ENCODE measurements around the gene SGF29. TPM values are rescaled to one million over a fixed set of nuclear protein-coding genes. Genes with fewer than 3 reads are reported as not detected.

Gene SGF29
- total and polyA plus RNA-seq, 4 donors, result 17.8 to 46.6 (median 24.4) TPM

DNA sequence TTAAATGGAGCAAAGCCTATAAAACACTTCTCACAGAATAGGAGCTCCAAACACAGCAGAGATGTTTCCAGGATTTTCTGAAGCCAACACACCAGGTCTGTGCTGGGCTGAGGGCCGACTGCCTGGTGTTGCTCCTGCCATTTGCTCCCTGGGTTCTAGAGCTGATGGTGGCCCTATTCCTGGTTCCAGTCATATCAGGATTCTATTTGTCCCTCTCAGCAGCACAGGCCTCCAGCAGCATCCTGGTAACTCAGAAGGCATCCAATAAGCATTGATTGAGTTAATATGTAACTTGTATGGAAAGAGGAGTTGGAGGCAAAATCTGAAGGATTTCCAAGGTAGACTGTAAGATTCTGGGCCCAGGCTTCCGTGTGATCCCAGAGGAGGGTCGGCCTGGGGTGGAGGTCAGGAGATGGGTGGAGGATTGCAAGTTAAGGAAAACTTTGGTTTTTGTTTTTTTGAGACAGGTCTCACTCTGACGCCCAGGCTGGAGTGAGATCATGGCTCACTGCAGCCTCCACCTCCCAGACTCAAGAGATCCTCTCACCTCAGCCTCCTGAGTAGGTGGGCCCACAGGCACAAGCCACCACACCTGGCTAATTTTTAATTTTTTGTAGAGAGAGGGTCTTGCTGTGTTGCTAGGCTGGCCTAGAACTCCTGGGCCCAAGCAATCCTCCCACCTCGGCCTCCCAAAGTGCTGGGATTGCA lies 20.6 kb upstream of the SGF29 start:
- no peak overlapping the region for H3K9ac ChIP-seq (ENCODE audit: insufficient read depth in 1 of 2, low read length in 2 of 2)
- H3K4me1 ChIP-seq (ENCODE audit: control insufficient read depth in 5 of 5, insufficient read depth in 5 of 5, low read length in 5 of 5), result peaks cover 2 to 17% (median 4%) of the 10 kb centered on the region in 5 donors
- no peaks in the 10 kb centered on the region for H3K27me3 ChIP-seq (ENCODE audit: control insufficient read depth in 3 of 3, insufficient read depth in 3 of 3, low read length in 2 of 3)
- TF ChIP-seq, protein P1, sequence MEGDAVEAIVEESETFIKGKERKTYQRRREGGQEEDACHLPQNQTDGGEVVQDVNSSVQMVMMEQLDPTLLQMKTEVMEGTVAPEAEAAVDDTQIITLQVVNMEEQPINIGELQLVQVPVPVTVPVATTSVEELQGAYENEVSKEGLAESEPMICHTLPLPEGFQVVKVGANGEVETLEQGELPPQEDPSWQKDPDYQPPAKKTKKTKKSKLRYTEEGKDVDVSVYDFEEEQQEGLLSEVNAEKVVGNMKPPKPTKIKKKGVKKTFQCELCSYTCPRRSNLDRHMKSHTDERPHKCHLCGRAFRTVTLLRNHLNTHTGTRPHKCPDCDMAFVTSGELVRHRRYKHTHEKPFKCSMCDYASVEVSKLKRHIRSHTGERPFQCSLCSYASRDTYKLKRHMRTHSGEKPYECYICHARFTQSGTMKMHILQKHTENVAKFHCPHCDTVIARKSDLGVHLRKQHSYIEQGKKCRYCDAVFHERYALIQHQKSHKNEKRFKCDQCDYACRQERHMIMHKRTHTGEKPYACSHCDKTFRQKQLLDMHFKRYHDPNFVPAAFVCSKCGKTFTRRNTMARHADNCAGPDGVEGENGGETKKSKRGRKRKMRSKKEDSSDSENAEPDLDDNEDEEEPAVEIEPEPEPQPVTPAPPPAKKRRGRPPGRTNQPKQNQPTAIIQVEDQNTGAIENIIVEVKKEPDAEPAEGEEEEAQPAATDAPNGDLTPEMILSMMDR (IDR thresholded peaks at IDR 0.05; ENCODE audit: control extremely low read depth, extremely low read depth), result no peak
- H3K4me3 ChIP-seq, result no peak overlapping the region
- H3K36me3 ChIP-seq (ENCODE audit: control insufficient read depth in 4 of 4, insufficient read depth in 4 of 4, low read length in 4 of 4), result peaks cover 0 to 5% (median 0%) of the 10 kb centered on the region in 4 donors
- peak overlapping the region; percentile 41 to 85 for H3K27ac ChIP-seq (ENCODE audit: low read depth in 1 of 2, low read length in 1 of 2)
- ATAC-seq (ENCODE audit: insufficient read depth, low FRiP score) (no peak), DNase-seq (no peak)
- no peaks in the 10 kb centered on the region for H3K9me3 ChIP-seq (ENCODE audit: control insufficient read depth in 4 of 4, insufficient read depth in 3 of 4, low read length in 3 of 4)
- WGBS, 2 donors, result 91 to 92% methylated on average over 5 of the region's 5 CpGs

DNA sequence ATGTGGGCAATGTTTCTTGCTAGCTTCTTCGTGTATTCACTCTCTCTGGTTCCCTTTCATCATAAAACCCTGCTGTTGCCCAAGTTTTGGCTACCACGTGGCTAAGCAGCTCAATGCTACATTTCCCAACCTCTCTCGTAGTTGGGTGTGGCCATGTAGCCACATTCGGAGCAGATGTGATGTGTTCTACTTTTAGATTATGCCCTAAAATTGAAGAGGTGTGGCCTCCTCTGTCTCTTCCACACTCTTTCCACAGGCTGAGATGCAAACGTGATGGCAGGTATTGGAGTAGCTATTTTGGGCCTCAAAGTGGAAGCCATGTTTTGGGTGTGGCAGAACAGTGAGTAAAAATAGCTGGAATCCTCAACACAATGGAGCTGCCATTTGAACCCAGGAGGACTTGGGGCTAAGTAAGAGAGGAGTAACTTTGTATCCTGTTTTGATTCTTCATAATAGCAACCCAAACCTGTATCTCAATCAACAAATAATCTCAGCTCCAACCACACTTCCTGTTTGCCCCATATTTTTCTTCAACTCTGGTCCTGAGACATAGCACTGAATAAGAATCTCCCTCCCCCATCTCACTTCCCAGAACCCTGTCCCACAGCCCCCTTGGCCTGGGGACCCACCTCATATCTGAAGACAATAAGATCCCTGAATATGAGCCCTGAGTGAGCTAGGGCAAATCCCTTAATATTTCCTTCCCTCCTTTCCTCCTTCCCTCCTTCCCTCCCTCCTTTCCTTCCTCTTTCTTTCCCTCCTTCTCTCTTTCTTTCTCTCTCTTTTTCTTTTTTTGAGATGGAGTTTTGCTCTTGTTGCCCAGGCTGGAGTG lies 19.0 kb upstream of the SGF29 start:
- ATAC-seq (ENCODE audit: insufficient read depth, low FRiP score) (no peak), DNase-seq (no peak)
- TF ChIP-seq, protein P1 (IDR thresholded peaks at IDR 0.05; ENCODE audit: control extremely low read depth, extremely low read depth), result no peak
- H3K27ac ChIP-seq (ENCODE audit: low read depth in 1 of 2, low read length in 1 of 2), result peak overlapping the region in 1 of 2 donors; percentile 69
- no peak overlapping the region for H3K9ac ChIP-seq (ENCODE audit: insufficient read depth in 1 of 2, low read length in 2 of 2)
- 31 to 38% methylated on average over 5 of the region's 5 CpGs for WGBS, 2 donors
- H3K4me3 ChIP-seq, result no peak overlapping the region
- no peaks in the 10 kb centered on the region for H3K27me3 ChIP-seq (ENCODE audit: control insufficient read depth in 3 of 3, insufficient read depth in 3 of 3, low read length in 2 of 3)
- H3K9me3 ChIP-seq (ENCODE audit: control insufficient read depth in 4 of 4, insufficient read depth in 3 of 4, low read length in 3 of 4), result peaks cover 0 to 3% (median 0%) of the 10 kb centered on the region in 4 donors
- H3K36me3 ChIP-seq (ENCODE audit: control insufficient read depth in 4 of 4, insufficient read depth in 4 of 4, low read length in 4 of 4), result peaks cover 0 to 5% (median 0%) of the 10 kb centered on the region in 4 donors
- H3K4me1 ChIP-seq (ENCODE audit: control insufficient read depth in 5 of 5, insufficient read depth in 5 of 5, low read length in 5 of 5), result peaks cover 3 to 19% (median 6%) of the 10 kb centered on the region in 5 donors

DNA sequence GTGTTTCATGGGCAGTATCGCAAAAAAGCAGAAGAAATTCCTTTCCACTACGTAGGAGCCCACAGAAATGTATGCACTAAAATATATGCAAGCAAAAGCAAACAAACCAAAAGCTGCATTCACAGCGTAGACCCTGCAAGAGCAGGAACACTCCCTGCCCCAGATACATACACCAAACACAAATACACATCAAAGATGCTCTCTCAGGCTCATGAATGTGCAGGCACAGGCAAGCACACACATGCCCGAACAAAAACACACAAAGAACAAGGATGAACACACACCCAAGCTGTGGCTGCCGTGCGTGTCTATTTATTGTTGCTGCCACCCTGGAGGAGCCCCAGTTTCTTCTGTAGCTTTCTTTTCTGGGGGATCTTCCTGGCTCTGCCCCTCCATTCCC lies 16.6 kb upstream of the SGF29 start:
- H3K27me3 ChIP-seq (ENCODE audit: control insufficient read depth in 3 of 3, insufficient read depth in 3 of 3, low read length in 2 of 3), result no peaks in the 10 kb centered on the region
- TF ChIP-seq, protein P1 (IDR thresholded peaks at IDR 0.05; ENCODE audit: control extremely low read depth, extremely low read depth), result no peak
- peaks cover 3 to 19% (median 6%) of the 10 kb centered on the region in 5 donors for H3K4me1 ChIP-seq (ENCODE audit: control insufficient read depth in 5 of 5, insufficient read depth in 5 of 5, low read length in 5 of 5)
- ATAC-seq (ENCODE audit: insufficient read depth, low FRiP score), result no peak
- WGBS, 2 donors, result 67 to 87% methylated on average over 6 of the region's 6 CpGs
- no peak overlapping the region for H3K9ac ChIP-seq (ENCODE audit: insufficient read depth in 1 of 2, low read length in 2 of 2)
- H3K27ac ChIP-seq (ENCODE audit: low read depth in 1 of 2, low read length in 1 of 2), result peak overlapping the region in 1 of 2 donors; percentile 61
- peaks cover 0 to 3% (median 0%) of the 10 kb centered on the region in 4 donors for H3K9me3 ChIP-seq (ENCODE audit: control insufficient read depth in 4 of 4, insufficient read depth in 3 of 4, low read length in 3 of 4)
- peak in 1 of 3 donors; percentile 6 for DNase-seq
- H3K4me3 ChIP-seq, result peak overlapping the region; percentile 75
- H3K36me3 ChIP-seq (ENCODE audit: control insufficient read depth in 4 of 4, insufficient read depth in 4 of 4, low read length in 4 of 4), result peaks cover 0 to 5% (median 0%) of the 10 kb centered on the region in 4 donors
